OCI-LY7 (cell line): ENCODE results near the gene RWDD3.

Source experiments
- EZH2phosphoT487 ChIP-seq: fragments of 200-600 bp; sonication (generic); IDR thresholded peaks from 2 replicates; pipeline ENCODE4 v1.6.1; 2018; ENCODE audit warnings: low read depth, borderline replicate concordance, mild to moderate bottlenecking, mixed run types, antibody characterized with exemption, low read length, moderate library complexity, mixed read lengths
- TF ChIP-seq, protein P1 (sequence below): fragments of 200-600 bp; sonication (generic); conservative IDR thresholded peaks from 2 replicates; pipeline ENCODE4 v1.5.1; 2014; ENCODE audit warnings: mild to moderate bottlenecking, antibody characterized with exemption, low read length, moderate library complexity, mixed read lengths

DNA sequence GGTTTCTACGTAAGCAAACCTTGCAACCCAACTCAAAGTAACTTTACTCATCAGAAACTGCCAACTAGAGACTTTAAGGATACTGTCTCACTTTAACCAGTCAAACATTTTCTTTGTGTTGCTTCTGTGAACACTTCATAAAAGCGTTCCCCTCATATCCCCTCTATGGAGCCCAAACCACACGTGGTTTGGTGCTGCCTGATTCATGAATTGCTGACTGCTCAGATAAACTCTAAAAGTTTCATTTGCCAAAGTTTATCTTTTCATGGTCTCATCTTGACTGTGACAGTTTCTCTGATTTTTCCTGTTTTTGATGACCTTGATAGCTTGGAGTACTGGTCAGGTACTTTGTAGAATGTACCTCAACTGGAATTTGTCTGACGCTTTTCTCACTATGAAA, 14.6 kb upstream of the RWDD3 start:
- TF ChIP-seq, protein P1, sequence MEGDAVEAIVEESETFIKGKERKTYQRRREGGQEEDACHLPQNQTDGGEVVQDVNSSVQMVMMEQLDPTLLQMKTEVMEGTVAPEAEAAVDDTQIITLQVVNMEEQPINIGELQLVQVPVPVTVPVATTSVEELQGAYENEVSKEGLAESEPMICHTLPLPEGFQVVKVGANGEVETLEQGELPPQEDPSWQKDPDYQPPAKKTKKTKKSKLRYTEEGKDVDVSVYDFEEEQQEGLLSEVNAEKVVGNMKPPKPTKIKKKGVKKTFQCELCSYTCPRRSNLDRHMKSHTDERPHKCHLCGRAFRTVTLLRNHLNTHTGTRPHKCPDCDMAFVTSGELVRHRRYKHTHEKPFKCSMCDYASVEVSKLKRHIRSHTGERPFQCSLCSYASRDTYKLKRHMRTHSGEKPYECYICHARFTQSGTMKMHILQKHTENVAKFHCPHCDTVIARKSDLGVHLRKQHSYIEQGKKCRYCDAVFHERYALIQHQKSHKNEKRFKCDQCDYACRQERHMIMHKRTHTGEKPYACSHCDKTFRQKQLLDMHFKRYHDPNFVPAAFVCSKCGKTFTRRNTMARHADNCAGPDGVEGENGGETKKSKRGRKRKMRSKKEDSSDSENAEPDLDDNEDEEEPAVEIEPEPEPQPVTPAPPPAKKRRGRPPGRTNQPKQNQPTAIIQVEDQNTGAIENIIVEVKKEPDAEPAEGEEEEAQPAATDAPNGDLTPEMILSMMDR, result no peak
- no peak for TF ChIP-seq EZH2phosphoT487
